HG02885 (cell line): ENCODE results near the gene OS9.
A peak's percentile ranks its signal among the peaks of the same experiment; 100 is the strongest.

Source experiments
- ATAC-seq: cut with Tn5 transposase; IDR thresholded peaks from one replicate; pipeline ENCODE4 v1.9.1; 2021; ENCODE audit warnings: mild to moderate bottlenecking; ENCODE audit not compliant: unreplicated experiment, poor library complexity

The OS9 gene

GRCh38 chr12:57761391-57761998 lies 67.6 kb downstream of the OS9 start:
- ATAC-seq: no peak

- ATAC-seq: no peak
Observed at GRCh38 chr12:57762463-57762862, 68.5 kb downstream of the OS9 start.

GRCh38 chr12:57763881-57764661 lies 70.1 kb downstream of the OS9 start:
- ATAC-seq: no peak

GRCh38 chr12:57764662-57765002 lies 70.7 kb downstream of the OS9 start:
- ATAC-seq: peak; percentile 10

- peak; percentile 76 for ATAC-seq
Observed at GRCh38 chr12:57765003-57765697, 71.2 kb downstream of the OS9 start.

- no peak for ATAC-seq
Observed at GRCh38 chr12:57765698-57766463, 71.9 kb downstream of the OS9 start.

GRCh38 chr12:57766464-57767304 lies 72.8 kb downstream of the OS9 start, which contains the start of gene CYP27B1:
Gene CYP27B1 (minus strand): TSS chr12:57767078. CDS start chr12:57767041, 37 bp downstream.
- no peak for ATAC-seq

- no peak for ATAC-seq
Observed at GRCh38 chr12:57767305-57767698, 73.4 kb downstream of the OS9 start.

- no peak for ATAC-seq
Observed at GRCh38 chr12:57767876-57768275, 73.9 kb downstream of the OS9 start.

GRCh38 chr12:57769594-57769993 lies 75.7 kb downstream of the OS9 start:
- no peak for ATAC-seq

GRCh38 chr12:57770734-57771133 lies 76.8 kb downstream of the OS9 start:
- ATAC-seq: no peak
